Measurements from ENCODE around the gene NSD2. TPM values are rescaled to one million over a fixed set of nuclear protein-coding genes. Genes with fewer than 3 reads are reported as not detected.

The NSD2 gene
- total RNA-seq, 1 experiment from 2014 or later, result 136 TPM

- no peak overlapping the region for H4K8ac ChIP-seq (replicated peaks; ENCODE audit: insufficient read length, low read depth, low read length)
- H2BK120ac ChIP-seq (ENCODE audit: low read depth, low read length, poor library complexity, severe bottlenecking), result no peak overlapping the region
- H3K9me3 ChIP-seq (ENCODE audit: control insufficient read depth, low read depth, low read length), result no peaks in the 10 kb centered on the region
- no peaks in the 10 kb centered on the region for H3K79me1 ChIP-seq (ENCODE audit: insufficient read depth, low read depth, low read length, poor library complexity, severe bottlenecking)
- H3T11ph ChIP-seq (ENCODE audit: low read length), result no peak overlapping the region
- Mint-ChIP-seq H3K27ac (peak overlapping the region in 1 of 3 experiments; percentile 87; a peak in 2 of 7 replicates), H3K4me3 (peak overlapping the region; percentile 66 to 87), H3K36me3 (ENCODE audit: insufficient read depth in 1 of 3, low read depth in 3 of 3) (no peaks in the 10 kb centered on the region; a peak in 1 of 7 replicates), H3K27me3 (ENCODE audit: low read depth) (peaks cover 56% of the 10 kb centered on the region), H3K9me3 (no peaks in the 10 kb centered on the region), H3K4me1 (peaks cover 31 to 33% of the 10 kb centered on the region in 2 experiments)
- no peak overlapping the region for H2BK20ac ChIP-seq (ENCODE audit: low read depth, low read length, poor library complexity, severe bottlenecking)
- H2BK5ac ChIP-seq (ENCODE audit: insufficient read length, low read length), result no peak overlapping the region
- no peak overlapping the region for H3K9ac ChIP-seq (ENCODE audit: extremely low read depth, insufficient read length, low read length)
- H2AK5ac ChIP-seq (ENCODE audit: insufficient read length, low read length), result no peak overlapping the region
- H4K91ac ChIP-seq (ENCODE audit: insufficient read length, low read depth, low read length), result no peak overlapping the region
- H3K18ac ChIP-seq (ENCODE audit: insufficient read length, low read depth, low read length), result no peak overlapping the region
- WGBS (ENCODE audit: extremely low coverage, insufficient read length, low lambda C conversion rate), result no CpG with 5 or more reads among the region's 19 CpGs
- H3K27ac ChIP-seq (ENCODE audit: insufficient read length, low read depth, low read length), result no peak overlapping the region
- peaks cover 35% of the 10 kb centered on the region for H3K27me3 ChIP-seq (ENCODE audit: insufficient read depth, low read length)
- H4K5ac ChIP-seq (ENCODE audit: insufficient read length, low read depth, low read length), result no peak overlapping the region
- no peak for DNase-seq
- no peak overlapping the region for H2AFZ ChIP-seq (ENCODE audit: low read length)
- H3K4me2 ChIP-seq (ENCODE audit: insufficient read depth, insufficient read length, low read length), result peak overlapping the region; percentile 57
- no peak overlapping the region for H3K4ac ChIP-seq (ENCODE audit: low read depth, low read length)
- H3K56ac ChIP-seq (ENCODE audit: insufficient read length, low read depth, low read length), result no peak overlapping the region
- peaks cover 20% of the 10 kb centered on the region; the same call in 1 of the 2 replicates for H3K79me2 ChIP-seq (ENCODE audit: insufficient read depth, low read length)
- no peaks in the 10 kb centered on the region for H4K20me1 ChIP-seq (ENCODE audit: control insufficient read depth, insufficient read depth, insufficient read length)
- H3K23ac ChIP-seq (ENCODE audit: insufficient read length, low read depth, low read length), result no peak overlapping the region
- no peaks in the 10 kb centered on the region for H3K4me1 ChIP-seq (ENCODE audit: insufficient read depth, low read length)
- no peak overlapping the region for H2BK12ac ChIP-seq (ENCODE audit: insufficient read length, low read depth, low read length)
- no peak for TF ChIP-seq CTCF (conservative IDR thresholded peaks at IDR 0.05)
- H3K14ac ChIP-seq (ENCODE audit: insufficient read depth, low read length), result no peak overlapping the region
- no peak overlapping the region for H2BK15ac ChIP-seq (ENCODE audit: low read depth, low read length)
- peaks cover 7% of the 10 kb centered on the region for H3K23me2 ChIP-seq (ENCODE audit: insufficient read length, low read depth, low read length, poor library complexity, severe bottlenecking)
These were observed 1.5 kb upstream of the NSD2 start for GRCh38 chr4:1869530-1870327.

Measured in H9 (cell line).